Trophoblast cell (in vitro differentiated cells and primary cell): ENCODE measurements around the gene CCT5.

ENCODE experiments used
- DNase-seq, 2 donors: peaks; one replicate each; pipeline ENCODE4 v3.0.0-alpha.2; 2016
- H2AFZ ChIP-seq: 2 replicates; pipeline ENCODE4 v1.6.1; 2013; ENCODE audit warnings: low read length, moderate library complexity, mild to moderate bottlenecking; ENCODE audit not compliant: insufficient read depth, poor library complexity
- H2AK5ac ChIP-seq: 2 replicates; pipeline ENCODE4 v1.6.1; 2013; ENCODE audit warnings: mild to moderate bottlenecking, low read length
- H2BK120ac ChIP-seq: 2 replicates; pipeline ENCODE4 v1.6.1; 2013; ENCODE audit warnings: low read length, mild to moderate bottlenecking, moderate library complexity; ENCODE audit not compliant: insufficient read depth, poor library complexity
- H2BK12ac ChIP-seq: 2 replicates; pipeline ENCODE4 v1.6.1; 2013; ENCODE audit warnings: mild to moderate bottlenecking, low read length, moderate library complexity
- H2BK5ac ChIP-seq: 2 replicates; pipeline ENCODE4 v1.6.1; 2013; ENCODE audit warnings: low read length, low read depth, moderate library complexity, mild to moderate bottlenecking; ENCODE audit not compliant: poor library complexity
- H3K14ac ChIP-seq: 2 replicates; pipeline ENCODE4 v1.6.1; 2013; ENCODE audit warnings: mild to moderate bottlenecking, low read length
- H3K18ac ChIP-seq: 2 replicates; pipeline ENCODE4 v1.6.1; 2013; ENCODE audit warnings: mild to moderate bottlenecking, low read length
- H3K23ac ChIP-seq: 2 replicates; pipeline ENCODE4 v1.6.1; 2013; ENCODE audit warnings: low read length
- H3K27ac ChIP-seq: 2 replicates; pipeline ENCODE4 v1.5.1; 2013; ENCODE audit warnings: low read depth, mild to moderate bottlenecking, inconsistent platforms, low read length, moderate library complexity
- H3K27me3 ChIP-seq: 2 replicates; pipeline ENCODE4 v1.6.1; 2013; ENCODE audit warnings: inconsistent platforms, mild to moderate bottlenecking, low read length, moderate library complexity; ENCODE audit not compliant: insufficient read depth
- H3K36me3 ChIP-seq, 2 experiments: 1 replicate in 1 of 2; 2 replicates in 1 of 2; pipeline ENCODE4 v1.6.1; 2013; ENCODE audit warnings: low read length in 2 of 2, mild to moderate bottlenecking in 2 of 2, moderate library complexity in 1 of 2; ENCODE audit not compliant: insufficient read depth in 2 of 2, control insufficient read depth in 1 of 2
- H3K4ac ChIP-seq: 2 replicates; pipeline ENCODE4 v1.6.1; 2013; ENCODE audit warnings: low read depth, mild to moderate bottlenecking, low read length, moderate library complexity
- H3K4me1 ChIP-seq, 2 experiments: 1 replicate in 1 of 2; 2 replicates in 1 of 2; pipeline ENCODE4 v1.6.1; 2013; ENCODE audit warnings: low read length in 2 of 2, mild to moderate bottlenecking in 2 of 2, moderate library complexity in 1 of 2; ENCODE audit not compliant: insufficient read depth in 2 of 2, control insufficient read depth in 1 of 2
- H3K4me2 ChIP-seq: 2 replicates; pipeline ENCODE4 v1.6.1; 2013; ENCODE audit warnings: inconsistent platforms, mild to moderate bottlenecking, low read length, moderate library complexity
- H3K4me3 ChIP-seq: 2 replicates; pipeline ENCODE4 v1.5.1; 2013; ENCODE audit warnings: mild to moderate bottlenecking, low read depth, low read length, inconsistent platforms
- H3K79me1 ChIP-seq: one replicate; pipeline ENCODE4 v1.6.1; 2013; ENCODE audit warnings: low read length
- H3K79me2 ChIP-seq: 2 replicates; pipeline ENCODE4 v1.6.1; 2013; ENCODE audit warnings: low read length, mild to moderate bottlenecking; ENCODE audit not compliant: control insufficient read depth, insufficient read depth, poor library complexity
- H3K9ac ChIP-seq: 2 replicates; pipeline ENCODE4 v1.6.1; 2013; ENCODE audit warnings: mild to moderate bottlenecking, low read length
- H3K9me3 ChIP-seq: 2 replicates; pipeline ENCODE4 v1.6.1; 2013; ENCODE audit warnings: low read depth, mild to moderate bottlenecking, control low read depth, inconsistent platforms, low read length; ENCODE audit not compliant: insufficient read depth
- H4K12ac ChIP-seq: 2 replicates; pipeline ENCODE4 v1.6.1; 2013; ENCODE audit warnings: low read depth, mild to moderate bottlenecking, low read length, moderate library complexity
- H4K8ac ChIP-seq: 2 replicates; pipeline ENCODE4 v1.6.1; 2013; ENCODE audit warnings: low read depth, mild to moderate bottlenecking, low read length, moderate library complexity
- H4K91ac ChIP-seq: one replicate; pipeline ENCODE4 v1.6.1; 2013; ENCODE audit warnings: low read depth, mild to moderate bottlenecking, low read length, moderate library complexity
- WGBS: extraction: QIAGEN DNeasy Blood & Tissue Kit; methylation state at CpG from one replicate; pipeline ENCODE4 v1.1.7; 2013; ENCODE audit warnings: missing lambda C conversion rate; ENCODE audit not compliant: insufficient read length, insufficient coverage; ENCODE audit errors: extremely low coverage; 5-methylcytosine and 5-hydroxymethylcytosine counted together

CCT5 gene

GRCh38 chr5:10227379-10227778 lies 22.7 kb upstream of the CCT5 start:
- Histone ChIP-seq H3K23ac (no peak overlapping the region), H3K18ac (no peak overlapping the region), H2BK5ac (no peak overlapping the region), H3K4me3 (no peak overlapping the region), H3K14ac (no peak overlapping the region), H3K36me3 (no peaks in the 10 kb centered on the region), H3K9me3 (peaks cover 3% of the 10 kb centered on the region), H3K9ac (no peak overlapping the region), H3K27me3 (no peaks in the 10 kb centered on the region), H4K91ac (no peak overlapping the region), H2AFZ (no peak overlapping the region), H3K27ac (no peak overlapping the region), H4K8ac (no peak overlapping the region), H2AK5ac (no peak overlapping the region), H3K79me1 (no peaks in the 10 kb centered on the region), H2BK120ac (no peak overlapping the region), H4K12ac (no peak overlapping the region), H2BK12ac (no peak overlapping the region), H3K79me2 (no peaks in the 10 kb centered on the region), H3K4ac (no peak overlapping the region), H3K4me1 (peaks cover 0 to 2% of the 10 kb centered on the region in 2 experiments), H3K4me2 (no peak overlapping the region)
- WGBS = no CpG with 5 or more reads among the region's 7 CpGs
- DNase-seq = no peak

DNA sequence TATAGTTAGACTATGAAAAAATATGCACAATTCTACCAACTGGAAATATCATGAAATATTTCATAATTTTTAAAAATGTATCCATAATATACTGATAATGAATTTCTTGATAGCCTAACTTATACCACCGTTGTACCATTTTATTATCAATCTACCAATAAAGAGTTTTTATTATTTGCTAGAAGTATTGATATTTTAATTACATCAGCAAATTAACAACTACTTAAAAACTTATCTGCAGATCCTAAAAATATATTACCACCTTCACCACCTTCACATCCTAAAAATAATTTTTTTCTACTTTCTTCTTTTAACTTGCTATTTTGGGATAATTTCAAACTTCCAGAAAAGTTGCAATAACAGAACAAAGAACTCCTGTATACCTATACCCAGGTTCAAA lies 21.8 kb upstream of the CCT5 start:
- no peak overlapping the region for H4K91ac ChIP-seq
- no peak overlapping the region for H3K4ac ChIP-seq
- H2BK12ac ChIP-seq = no peak overlapping the region
- no peak overlapping the region for H3K4me2 ChIP-seq
- no peak overlapping the region for H3K27ac ChIP-seq
- peaks cover 3% of the 10 kb centered on the region for H3K9me3 ChIP-seq
- no peak overlapping the region for H4K8ac ChIP-seq
- H3K14ac ChIP-seq = no peak overlapping the region
- H3K23ac ChIP-seq = no peak overlapping the region
- no peak overlapping the region for H4K12ac ChIP-seq
- no peak overlapping the region for H2AK5ac ChIP-seq
- no peaks in the 10 kb centered on the region for H3K36me3 ChIP-seq
- no peaks in the 10 kb centered on the region for H3K79me2 ChIP-seq
- H3K18ac ChIP-seq = no peak overlapping the region
- no peak overlapping the region for H2BK120ac ChIP-seq
- H3K4me3 ChIP-seq = no peak overlapping the region
- no CpG with 5 or more reads among the region's 1 CpG for WGBS
- H3K27me3 ChIP-seq = no peaks in the 10 kb centered on the region
- no peak for DNase-seq
- no peak overlapping the region for H2AFZ ChIP-seq
- peaks cover 7 to 10% of the 10 kb centered on the region in 2 experiments for H3K4me1 ChIP-seq
- H3K9ac ChIP-seq = no peak overlapping the region
- H3K79me1 ChIP-seq = peaks cover 2% of the 10 kb centered on the region
- no peak overlapping the region for H2BK5ac ChIP-seq

- H3K18ac ChIP-seq = no peak overlapping the region
- no peak overlapping the region for H3K4ac ChIP-seq
- no peak for DNase-seq
- H3K27ac ChIP-seq = no peak overlapping the region
- no peak overlapping the region for H2AK5ac ChIP-seq
- peaks cover 7 to 10% of the 10 kb centered on the region in 2 experiments for H3K4me1 ChIP-seq
- no peak overlapping the region for H3K4me3 ChIP-seq
- WGBS = no CpG with 5 or more reads among the region's 11 CpGs
- H3K79me2 ChIP-seq = no peaks in the 10 kb centered on the region
- H2BK120ac ChIP-seq = no peak overlapping the region
- no peak overlapping the region for H4K91ac ChIP-seq
- H3K14ac ChIP-seq = no peak overlapping the region
- no peak overlapping the region for H3K23ac ChIP-seq
- H3K27me3 ChIP-seq = no peaks in the 10 kb centered on the region
- peaks cover 2% of the 10 kb centered on the region for H3K9me3 ChIP-seq
- peaks cover 2% of the 10 kb centered on the region for H3K79me1 ChIP-seq
- H3K36me3 ChIP-seq = no peaks in the 10 kb centered on the region
- no peak overlapping the region for H2BK12ac ChIP-seq
- no peak overlapping the region for H3K4me2 ChIP-seq
- H4K8ac ChIP-seq = no peak overlapping the region
- H2BK5ac ChIP-seq = no peak overlapping the region
- H2AFZ ChIP-seq = no peak overlapping the region
- no peak overlapping the region for H4K12ac ChIP-seq
- no peak overlapping the region for H3K9ac ChIP-seq
These were observed 20.6 kb upstream of the CCT5 start for GRCh38 chr5:10229306-10230048.

- Histone ChIP-seq H3K18ac (no peak overlapping the region), H3K79me1 (peaks cover 2% of the 10 kb centered on the region), H3K14ac (no peak overlapping the region), H2BK5ac (no peak overlapping the region), H2AK5ac (no peak overlapping the region), H4K12ac (no peak overlapping the region), H3K4ac (no peak overlapping the region), H3K79me2 (no peaks in the 10 kb centered on the region), H3K27me3 (no peaks in the 10 kb centered on the region), H3K9me3 (no peaks in the 10 kb centered on the region), H3K9ac (no peak overlapping the region), H3K4me2 (no peak overlapping the region), H2AFZ (no peak overlapping the region), H3K4me3 (no peak overlapping the region), H4K91ac (no peak overlapping the region), H3K23ac (no peak overlapping the region), H3K4me1 (peaks cover 7 to 10% of the 10 kb centered on the region in 2 experiments), H2BK12ac (no peak overlapping the region), H2BK120ac (no peak overlapping the region), H4K8ac (no peak overlapping the region), H3K36me3 (peaks cover 2 to 3% of the 10 kb centered on the region in 2 experiments), H3K27ac (no peak overlapping the region)
- no peak for DNase-seq
- WGBS = no CpG with 5 or more reads among the region's 9 CpGs
These were observed 17.7 kb upstream of the CCT5 start for GRCh38 chr5:10232386-10232785.
